Suprapubic skin (tissue), 4 donors: ENCODE results near the gene GNS.

Experiments used
- POLR2A ChIP-seq, 2 donors: fragments of 450-650 bp; IDR thresholded peaks; one replicate each; pipeline ENCODE4 v1.6.1; 2017; ENCODE audit warnings: antibody characterized with exemption in 2 of 2, mild to moderate bottlenecking in 2 of 2, moderate library complexity in 2 of 2
- POLR2AphosphoS5 ChIP-seq, 3 donors: sonication (generic); formaldehyde crosslinking; IDR thresholded peaks; one replicate each; pipeline ENCODE4 v1.6.1; 2017; ENCODE audit warnings: antibody characterized with exemption in 3 of 3
- TF ChIP-seq, protein P1 (sequence below), 2 donors: fragments of 200-600 bp in 1 of 2; fragments of 450-650 bp in 1 of 2; sonication (generic) in 1 of 2; IDR thresholded peaks; one replicate each; pipeline ENCODE4 v1.5.1; 2016 to 2019; ENCODE audit warnings: antibody characterized with exemption in 2 of 2, mild to moderate bottlenecking in 1 of 2, moderate library complexity in 1 of 2

DNA sequence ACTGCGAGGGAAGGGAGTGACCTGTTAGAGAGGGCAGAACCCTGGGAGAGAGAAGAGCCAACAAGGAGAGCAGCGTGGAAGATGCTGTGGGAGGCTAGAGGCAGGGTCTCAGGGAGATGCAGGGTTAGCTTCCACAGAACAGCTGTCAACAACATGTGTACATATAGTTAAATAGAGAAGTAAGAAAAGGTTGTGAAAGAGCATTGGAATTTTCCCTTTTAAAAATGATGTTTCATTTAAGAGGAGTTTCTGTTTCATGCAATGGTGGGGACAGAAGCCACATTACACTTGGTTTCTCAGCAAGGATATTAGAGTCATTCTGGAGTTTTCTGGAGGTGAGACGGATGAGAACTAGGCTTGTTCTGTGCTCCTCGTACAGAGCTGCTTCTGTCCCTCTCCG is 41.4 kb upstream of the GNS start:
- TF ChIP-seq, protein P1, sequence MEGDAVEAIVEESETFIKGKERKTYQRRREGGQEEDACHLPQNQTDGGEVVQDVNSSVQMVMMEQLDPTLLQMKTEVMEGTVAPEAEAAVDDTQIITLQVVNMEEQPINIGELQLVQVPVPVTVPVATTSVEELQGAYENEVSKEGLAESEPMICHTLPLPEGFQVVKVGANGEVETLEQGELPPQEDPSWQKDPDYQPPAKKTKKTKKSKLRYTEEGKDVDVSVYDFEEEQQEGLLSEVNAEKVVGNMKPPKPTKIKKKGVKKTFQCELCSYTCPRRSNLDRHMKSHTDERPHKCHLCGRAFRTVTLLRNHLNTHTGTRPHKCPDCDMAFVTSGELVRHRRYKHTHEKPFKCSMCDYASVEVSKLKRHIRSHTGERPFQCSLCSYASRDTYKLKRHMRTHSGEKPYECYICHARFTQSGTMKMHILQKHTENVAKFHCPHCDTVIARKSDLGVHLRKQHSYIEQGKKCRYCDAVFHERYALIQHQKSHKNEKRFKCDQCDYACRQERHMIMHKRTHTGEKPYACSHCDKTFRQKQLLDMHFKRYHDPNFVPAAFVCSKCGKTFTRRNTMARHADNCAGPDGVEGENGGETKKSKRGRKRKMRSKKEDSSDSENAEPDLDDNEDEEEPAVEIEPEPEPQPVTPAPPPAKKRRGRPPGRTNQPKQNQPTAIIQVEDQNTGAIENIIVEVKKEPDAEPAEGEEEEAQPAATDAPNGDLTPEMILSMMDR (IDR thresholded peaks at IDR 0.05), result no peak
- TF ChIP-seq POLR2A (IDR thresholded peaks at IDR 0.05), result no peak
- no peak for TF ChIP-seq POLR2AphosphoS5 (IDR thresholded peaks at IDR 0.05)
